Astrocyte (in vitro differentiated cells and primary cell): ENCODE measurements around the gene SMIM35. TPM values are rescaled to one million over a fixed set of nuclear protein-coding genes. Genes with fewer than 3 reads are reported as not detected.

Experiments used
- DNase-seq: peaks from one replicate; pipeline ENCODE4 v3.0.0-alpha.2; 2010; ENCODE audit warnings: low read depth
- FAIRE-seq: peaks from 2 replicates; lab custom pipeline; 2011; peaks lifted over from hg19 to GRCh38; lab: Jason Lieb, UNC
- H2AFZ ChIP-seq: 2 replicates; pipeline ENCODE4 v1.6.0; 2012; ENCODE audit warnings: low read depth, low read length, inconsistent platforms
- H3K27ac ChIP-seq: 2 replicates; pipeline ENCODE4 v1.5.1; 2011; ENCODE audit warnings: low read depth, low read length, inconsistent platforms
- H3K27me3 ChIP-seq: 2 replicates; pipeline ENCODE4 v1.6.0; 2011; ENCODE audit warnings: low read length, inconsistent platforms; ENCODE audit not compliant: insufficient read depth
- H3K36me3 ChIP-seq: 2 replicates; pipeline ENCODE4 v1.5.1; 2011; ENCODE audit warnings: low read length, inconsistent platforms; ENCODE audit not compliant: insufficient read depth
- H3K4me1 ChIP-seq: 2 replicates; pipeline ENCODE4 v1.5.1; 2011; ENCODE audit warnings: low read length, inconsistent platforms; ENCODE audit not compliant: insufficient read depth
- H3K4me2 ChIP-seq: 2 replicates; pipeline ENCODE4 v1.6.0; 2012; ENCODE audit warnings: low read length, inconsistent platforms
- H3K4me3 ChIP-seq: 2 replicates; pipeline ENCODE4 v1.5.1; 2011; ENCODE audit warnings: low read depth, mild to moderate bottlenecking, low read length, inconsistent platforms; ENCODE audit not compliant: insufficient read depth
- H3K79me2 ChIP-seq: 2 replicates; pipeline ENCODE4 v1.6.0; 2012; ENCODE audit warnings: mild to moderate bottlenecking, low read length, inconsistent platforms; ENCODE audit not compliant: insufficient read depth
- H3K9ac ChIP-seq: 2 replicates; pipeline ENCODE4 v1.6.0; 2012; ENCODE audit warnings: mild to moderate bottlenecking, low read length, inconsistent platforms
- H3K9me3 ChIP-seq: 2 replicates; pipeline ENCODE4 v1.5.1; 2012; ENCODE audit warnings: low read depth, mild to moderate bottlenecking, low read length, inconsistent platforms; ENCODE audit not compliant: insufficient read depth
- H4K20me1 ChIP-seq: 2 replicates; pipeline ENCODE4 v1.6.0; 2012; ENCODE audit warnings: low read length, inconsistent platforms; ENCODE audit not compliant: insufficient read depth
- H3K27ac Mint-ChIP-seq: one replicate; pipeline ENCODE4 v1.8.0; 2021; ENCODE audit warnings: mild to moderate bottlenecking, mixed read lengths; ENCODE audit not compliant: unreplicated experiment
- H3K27me3 Mint-ChIP-seq: one replicate; pipeline ENCODE4 v1.8.0; 2021; ENCODE audit warnings: low read depth, mixed read lengths; ENCODE audit not compliant: unreplicated experiment
- H3K36me3 Mint-ChIP-seq: one replicate; pipeline ENCODE4 v1.8.0; 2021; ENCODE audit warnings: low read depth, mixed read lengths; ENCODE audit not compliant: unreplicated experiment
- H3K4me1 Mint-ChIP-seq: one replicate; pipeline ENCODE4 v1.8.0; 2021; ENCODE audit warnings: low read depth, mixed read lengths; ENCODE audit not compliant: unreplicated experiment
- H3K4me3 Mint-ChIP-seq: one replicate; pipeline ENCODE4 v1.8.0; 2021; ENCODE audit warnings: mild to moderate bottlenecking, moderate library complexity, mixed read lengths; ENCODE audit not compliant: unreplicated experiment
- H3K9me3 Mint-ChIP-seq: one replicate; pipeline ENCODE4 v1.8.0; 2021; ENCODE audit warnings: mild to moderate bottlenecking, mixed read lengths; ENCODE audit not compliant: unreplicated experiment
- EZH2 ChIP-seq: IDR thresholded peaks from 2 replicates; pipeline ENCODE4 v1.6.1; 2012; ENCODE audit warnings: mild to moderate bottlenecking, low read length, inconsistent platforms; ENCODE audit not compliant: insufficient read depth
- total RNA-seq: library from RNA; stranded (reverse); gene quantifications from 2 replicates; pipeline ENCODE4 v1.2.1, GENCODE V29; 2021
- TF ChIP-seq, protein P1 (sequence below): IDR thresholded peaks from 2 replicates; pipeline ENCODE4 v1.5.1; 2011; ENCODE audit warnings: low read depth, mild to moderate bottlenecking, inconsistent platforms, low read length, moderate library complexity; ENCODE audit not compliant: insufficient read depth

The SMIM35 gene
- total RNA-seq, 1 donor from 2014 or later: not detected

DNA sequence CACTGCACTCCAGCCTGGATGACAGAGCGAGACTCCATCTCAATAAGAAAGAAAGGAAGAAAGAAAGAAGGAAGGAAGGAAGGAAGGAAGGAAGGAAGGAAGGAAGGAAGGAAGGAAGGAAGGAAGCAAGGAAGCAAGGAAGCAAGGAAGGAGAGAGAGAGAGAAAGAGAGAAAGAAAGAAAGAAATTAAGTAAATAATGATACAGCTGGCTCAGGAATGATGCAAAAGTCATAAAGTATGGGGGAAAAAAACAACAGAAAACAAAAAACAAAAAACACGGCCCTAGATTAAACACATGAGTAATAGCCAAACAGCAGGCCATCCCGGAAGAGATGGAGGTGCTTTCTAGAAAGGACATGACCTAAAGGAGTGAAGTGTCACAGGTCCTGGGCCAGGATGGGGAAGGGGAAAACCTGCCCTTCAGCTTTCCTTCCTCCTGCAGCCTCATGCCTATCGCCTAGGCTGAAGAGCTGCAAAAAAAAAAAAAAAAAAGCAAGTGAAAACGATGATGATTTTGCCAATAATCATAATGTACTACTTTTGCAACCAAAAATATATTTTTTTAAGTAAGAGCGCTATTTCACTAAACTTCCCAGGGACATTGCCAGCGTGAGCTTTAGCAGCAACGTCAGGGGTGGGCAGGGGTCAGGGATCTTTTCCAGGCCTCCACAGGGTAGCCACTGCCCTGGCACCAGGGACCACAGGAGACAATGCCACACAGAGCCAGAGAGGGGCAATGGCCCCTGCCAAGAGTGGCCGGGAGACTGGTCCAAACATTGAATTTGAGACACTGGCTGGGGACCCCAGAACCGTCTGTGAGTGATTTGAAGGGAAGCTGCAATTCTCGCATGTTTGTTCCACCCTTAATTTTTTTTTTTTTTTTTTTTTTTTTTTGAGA, 38.0 kb downstream of the SMIM35 start:
- no peaks in the 10 kb centered on the region for H3K79me2 ChIP-seq
- TF ChIP-seq, protein P1, sequence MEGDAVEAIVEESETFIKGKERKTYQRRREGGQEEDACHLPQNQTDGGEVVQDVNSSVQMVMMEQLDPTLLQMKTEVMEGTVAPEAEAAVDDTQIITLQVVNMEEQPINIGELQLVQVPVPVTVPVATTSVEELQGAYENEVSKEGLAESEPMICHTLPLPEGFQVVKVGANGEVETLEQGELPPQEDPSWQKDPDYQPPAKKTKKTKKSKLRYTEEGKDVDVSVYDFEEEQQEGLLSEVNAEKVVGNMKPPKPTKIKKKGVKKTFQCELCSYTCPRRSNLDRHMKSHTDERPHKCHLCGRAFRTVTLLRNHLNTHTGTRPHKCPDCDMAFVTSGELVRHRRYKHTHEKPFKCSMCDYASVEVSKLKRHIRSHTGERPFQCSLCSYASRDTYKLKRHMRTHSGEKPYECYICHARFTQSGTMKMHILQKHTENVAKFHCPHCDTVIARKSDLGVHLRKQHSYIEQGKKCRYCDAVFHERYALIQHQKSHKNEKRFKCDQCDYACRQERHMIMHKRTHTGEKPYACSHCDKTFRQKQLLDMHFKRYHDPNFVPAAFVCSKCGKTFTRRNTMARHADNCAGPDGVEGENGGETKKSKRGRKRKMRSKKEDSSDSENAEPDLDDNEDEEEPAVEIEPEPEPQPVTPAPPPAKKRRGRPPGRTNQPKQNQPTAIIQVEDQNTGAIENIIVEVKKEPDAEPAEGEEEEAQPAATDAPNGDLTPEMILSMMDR: no peak
- TF ChIP-seq EZH2: no peak
- H3K36me3 Mint-ChIP-seq: no peaks in the 10 kb centered on the region
- H3K27me3 Mint-ChIP-seq: peaks cover 46% of the 10 kb centered on the region
- no peak overlapping the region for H3K27ac Mint-ChIP-seq
- H3K4me2 ChIP-seq: no peak overlapping the region
- H2AFZ ChIP-seq: no peak overlapping the region
- no peak overlapping the region for H3K4me3 ChIP-seq
- no peaks in the 10 kb centered on the region for H3K9me3 Mint-ChIP-seq
- H3K4me3 Mint-ChIP-seq: no peak overlapping the region
- no peaks in the 10 kb centered on the region for H3K9me3 ChIP-seq
- no peak overlapping the region for H3K9ac ChIP-seq
- H3K27me3 ChIP-seq: peaks cover 10% of the 10 kb centered on the region
- FAIRE-seq (no peak), DNase-seq (no peak)
- no peak overlapping the region for H3K27ac ChIP-seq
- H3K36me3 ChIP-seq: no peaks in the 10 kb centered on the region
- no peaks in the 10 kb centered on the region for H4K20me1 ChIP-seq
- H3K4me1 ChIP-seq: no peaks in the 10 kb centered on the region
- no peaks in the 10 kb centered on the region for H3K4me1 Mint-ChIP-seq

- H3K27ac ChIP-seq: no peak overlapping the region
- Mint-ChIP-seq H3K36me3 (no peaks in the 10 kb centered on the region), H3K4me3 (no peak overlapping the region), H3K4me1 (no peaks in the 10 kb centered on the region), H3K27ac (no peak overlapping the region), H3K9me3 (no peaks in the 10 kb centered on the region), H3K27me3 (peaks cover 46% of the 10 kb centered on the region)
- no peak overlapping the region for H3K4me2 ChIP-seq
- H4K20me1 ChIP-seq: no peaks in the 10 kb centered on the region
- no peak overlapping the region for H3K4me3 ChIP-seq
- no peaks in the 10 kb centered on the region for H3K79me2 ChIP-seq
- no peak overlapping the region for H2AFZ ChIP-seq
- no peaks in the 10 kb centered on the region for H3K36me3 ChIP-seq
- FAIRE-seq (no peak), DNase-seq (no peak)
- no peak overlapping the region for H3K9ac ChIP-seq
- no peaks in the 10 kb centered on the region for H3K9me3 ChIP-seq
- no peak for TF ChIP-seq EZH2
- TF ChIP-seq, protein P1: no peak
- no peaks in the 10 kb centered on the region for H3K4me1 ChIP-seq
- peaks cover 10% of the 10 kb centered on the region for H3K27me3 ChIP-seq
These were observed 39.0 kb downstream of the SMIM35 start for GRCh38 chr11:118047749-118048148.
